C4-2B (cell line): ENCODE measurements around the gene POLR1H.

ENCODE experiments used
- H3K27ac ChIP-seq: fragments of 450-650 bp; 2 replicates; pipeline ENCODE4 v1.5.1; 2017
- CTCF ChIP-seq: fragments of 450-650 bp; conservative IDR thresholded peaks from 2 replicates; pipeline ENCODE4 v1.5.1; 2017; ENCODE audit warnings: mild to moderate bottlenecking
- ZFX ChIP-seq: fragments of 450-650 bp; IDR thresholded peaks from 2 replicates; pipeline ENCODE4 v1.6.1; 2017

POLR1H gene

GRCh38 chr6:30073489-30074235 lies 12.6 kb downstream of the POLR1H start:
- TF ChIP-seq ZFX (no peak), CTCF (no peak)
- no peak overlapping the region for H3K27ac ChIP-seq

GRCh38 chr6:30074331-30075093 lies 13.4 kb downstream of the POLR1H start:
- no peak for TF ChIP-seq ZFX
- TF ChIP-seq CTCF = no peak
- H3K27ac ChIP-seq = no peak overlapping the region

GRCh38 chr6:30075094-30075789 lies 14.2 kb downstream of the POLR1H start, which contains the start of gene RNF39:
TSS of gene RNF39 (minus strand) at chr6:30075769. CDS start at chr6:30075585, 184 bp downstream.
- no peak within 1 kb of the TSS for H3K27ac ChIP-seq
- TF ChIP-seq CTCF = no peak
- TF ChIP-seq ZFX = no peak

GRCh38 chr6:30075790-30076732 lies 15.0 kb downstream of the POLR1H start:
- no peak overlapping the region for H3K27ac ChIP-seq
- peak; percentile 60 for TF ChIP-seq CTCF
- TF ChIP-seq ZFX = no peak

GRCh38 chr6:30077218-30077617 lies 16.2 kb downstream of the POLR1H start:
- no peak overlapping the region for H3K27ac ChIP-seq
- TF ChIP-seq ZFX (no peak), CTCF (no peak)

- TF ChIP-seq ZFX (no peak), CTCF (no peak)
- no peak overlapping the region for H3K27ac ChIP-seq
Observed at GRCh38 chr6:30087876-30088275, 26.8 kb downstream of the POLR1H start.
